Keratinocyte (primary cell): ENCODE results near the gene DYNC1LI2. TPM values are rescaled to one million over a fixed set of nuclear protein-coding genes. Genes with fewer than 3 reads are reported as not detected.

ENCODE experiments used
- DNase-seq: peaks from one replicate; pipeline ENCODE4 v3.0.0-alpha.2; 2011; ENCODE audit warnings: low read depth, missing footprints, low spot score
- FAIRE-seq: peaks from 2 replicates; lab custom pipeline; 2011; peaks lifted over from hg19 to GRCh38; lab: Jason Lieb, UNC
- H2AFZ ChIP-seq: 2 replicates; pipeline ENCODE4 v1.6.0; 2012; ENCODE audit warnings: low read length, control low read depth, inconsistent platforms; ENCODE audit not compliant: control insufficient read depth
- H3K27ac ChIP-seq: 2 replicates; pipeline ENCODE4 v1.5.1; 2011; ENCODE audit warnings: low read length; ENCODE audit not compliant: control insufficient read depth, insufficient read depth
- H3K27me3 ChIP-seq: 3 replicates; pipeline ENCODE4 v1.6.0; 2011; ENCODE audit warnings: low read length; ENCODE audit not compliant: control insufficient read depth, insufficient read depth; ENCODE audit errors: extremely low read depth
- H3K36me3 ChIP-seq, 2 experiments: 2 replicates in 1 of 2; 3 replicates in 1 of 2; pipeline ENCODE4 v1.5.1; 2011; ENCODE audit warnings: low read length in 2 of 2, mild to moderate bottlenecking in 1 of 2; ENCODE audit not compliant: control insufficient read depth in 2 of 2, insufficient read depth in 2 of 2; ENCODE audit errors: extremely low read depth in 1 of 2
- H3K4me1 ChIP-seq: 3 replicates; pipeline ENCODE4 v1.5.1; 2011; ENCODE audit warnings: low read length; ENCODE audit not compliant: control insufficient read depth, insufficient read depth; ENCODE audit errors: extremely low read depth
- H3K4me2 ChIP-seq: 3 replicates; pipeline ENCODE4 v1.6.0; 2011; ENCODE audit warnings: low read depth, low read length; ENCODE audit not compliant: control insufficient read depth, insufficient read depth; ENCODE audit errors: extremely low read depth
- H3K4me3 ChIP-seq, 3 experiments: fragments of 200-600 bp in 1 of 3; sonication (generic) in 1 of 3; 2 replicates in 2 of 3; 3 replicates in 1 of 3; pipeline ENCODE4 v1.5.1; 2011 to 2016; ENCODE audit warnings: low read length in 3 of 3, mild to moderate bottlenecking in 3 of 3, control low read depth in 2 of 3, inconsistent platforms in 1 of 3, low read depth in 1 of 3, mixed read lengths in 1 of 3, mixed run types in 1 of 3, moderate library complexity in 1 of 3; ENCODE audit not compliant: control insufficient read depth in 2 of 3, insufficient read depth in 2 of 3; ENCODE audit errors: extremely low read depth in 1 of 3
- H3K79me2 ChIP-seq: 2 replicates; pipeline ENCODE4 v1.6.0; 2012; ENCODE audit warnings: low read length; ENCODE audit not compliant: control insufficient read depth, insufficient read depth
- H3K9ac ChIP-seq: 3 replicates; pipeline ENCODE4 v1.6.0; 2011; ENCODE audit warnings: low read length; ENCODE audit not compliant: control insufficient read depth, insufficient read depth; ENCODE audit errors: extremely low read depth
- H3K9me1 ChIP-seq: 3 replicates; pipeline ENCODE4 v1.6.0; 2011; ENCODE audit warnings: low read length; ENCODE audit not compliant: control insufficient read depth, insufficient read depth; ENCODE audit errors: extremely low read depth
- H3K9me3 ChIP-seq: 2 replicates; pipeline ENCODE4 v1.5.1; 2012; ENCODE audit warnings: low read depth, low read length; ENCODE audit not compliant: control insufficient read depth
- H4K20me1 ChIP-seq: 3 replicates; pipeline ENCODE4 v1.6.0; 2011; ENCODE audit warnings: low read length; ENCODE audit not compliant: control insufficient read depth, insufficient read depth; ENCODE audit errors: extremely low read depth
- CTCF ChIP-seq, 3 experiments: IDR thresholded peaks in 1 of 3; conservative IDR thresholded peaks in 1 of 3; optimal IDR thresholded peaks in 1 of 3; 2 replicates in 2 of 3; 3 replicates in 1 of 3; pipeline versions ENCODE3 to v1.5.1; 2011; ENCODE audit warnings: low read length in 3 of 3, mild to moderate bottlenecking in 3 of 3, moderate library complexity in 2 of 3, control low read depth in 1 of 3, inconsistent platforms in 1 of 3; ENCODE audit not compliant: insufficient read depth in 2 of 3; ENCODE audit errors: extremely low read depth in 1 of 3
- EZH2 ChIP-seq: IDR thresholded peaks from one replicate; pipeline ENCODE4 v1.6.1; 2012; ENCODE audit warnings: inconsistent platforms, mild to moderate bottlenecking, low read length, moderate library complexity
- dilution Hi-C: fragments of 300-500 bp; cut with MboI; formaldehyde crosslinking; loops from one replicate; pipeline ENCODE4 v1.7.0; 2020; ENCODE audit warnings: low sequenced_read_pairs; ENCODE audit not compliant: extremely low pct_ligation_motif_present
- polyA plus RNA-seq, 5 experiments: library from polyadenylated mRNA; depleted of rRNA in 3 of 5; stranded (reverse) in 3 of 5; stranded (forward) in 1 of 5; unstranded in 1 of 5; fragments of >200 nt; gene quantifications; 1 replicate in 1 of 5; 2 replicates in 3 of 5; 3 replicates in 1 of 5; pipeline versions ENCODE4 v1.2.1 to v1.2.3, GENCODE V29; 2011 to 2012; ENCODE audit warnings: missing spikeins in 2 of 5, low read depth in 1 of 5, low replicate concordance in 1 of 5

Gene DYNC1LI2
- polyA plus RNA-seq, 1 donor (not counting 4 experiments of a cell fraction or from before 2014, with no cell fraction given), result 66.0 TPM

- Histone ChIP-seq H3K9me1 (no peaks in the 10 kb centered on the region), H3K79me2 (peaks cover 42% of the 10 kb centered on the region), H3K27ac (no peak overlapping the region), H3K4me3 (no peak overlapping the region), H2AFZ (no peak overlapping the region), H3K9me3 (no peaks in the 10 kb centered on the region), H3K9ac (no peak overlapping the region), H3K27me3 (no peaks in the 10 kb centered on the region), H3K4me2 (no peak overlapping the region), H3K36me3 (peaks cover 0 to 6% of the 10 kb centered on the region in 2 experiments), H3K4me1 (peaks cover 8% of the 10 kb centered on the region), H4K20me1 (no peaks in the 10 kb centered on the region)
- no peak for TF ChIP-seq CTCF (optimal IDR thresholded peaks at IDR 0.05 in 1 of 3, IDR thresholded peaks at IDR 0.05 in 1 of 3, conservative IDR thresholded peaks at IDR 0.05 in 1 of 3; ENCODE audit: extremely low read depth in 1 of 3, insufficient read depth in 2 of 3, low read length in 3 of 3)
- no peak for TF ChIP-seq EZH2
- dilution Hi-C loops, result no loop called here
- no peak for DNase-seq
- no peak for FAIRE-seq
Observed at GRCh38 chr16:66677179-66677578, 74.2 kb downstream of the DYNC1LI2 start.

GRCh38 chr16:66676599-66676998 lies 74.8 kb downstream of the DYNC1LI2 start:
- Histone ChIP-seq H3K79me2 (peaks cover 41% of the 10 kb centered on the region), H3K4me3 (no peak overlapping the region), H3K36me3 (peaks cover 0 to 6% of the 10 kb centered on the region in 2 experiments), H3K9me3 (no peaks in the 10 kb centered on the region), H3K27me3 (no peaks in the 10 kb centered on the region), H3K9me1 (no peaks in the 10 kb centered on the region), H3K9ac (no peak overlapping the region), H3K4me1 (peaks cover 3% of the 10 kb centered on the region), H2AFZ (no peak overlapping the region), H4K20me1 (no peaks in the 10 kb centered on the region), H3K27ac (no peak overlapping the region), H3K4me2 (no peak overlapping the region)
- dilution Hi-C loops, result no loop called here
- no peak for DNase-seq
- TF ChIP-seq EZH2 (no peak), CTCF (optimal IDR thresholded peaks at IDR 0.05 in 1 of 3, IDR thresholded peaks at IDR 0.05 in 1 of 3, conservative IDR thresholded peaks at IDR 0.05 in 1 of 3; ENCODE audit: extremely low read depth in 1 of 3, insufficient read depth in 2 of 3, low read length in 3 of 3) (no peak)
- FAIRE-seq, result no peak
